H1 (cell line): ENCODE measurements around the gene PCID2.

Source experiments
- CTCF ChIP-seq, 3 experiments: IDR thresholded peaks; 1 replicate in 2 of 3; 2 replicates in 1 of 3; pipeline versions ENCODE4 v1.5.1 to v1.6.1; 2011; ENCODE audit warnings: low read length in 3 of 3, mild to moderate bottlenecking in 3 of 3, inconsistent platforms in 2 of 3, low read depth in 1 of 3, moderate library complexity in 1 of 3; ENCODE audit not compliant: insufficient read depth in 1 of 3; ENCODE audit errors: control extremely low read depth in 1 of 3
- JUND ChIP-seq: IDR thresholded peaks from 2 replicates; pipeline ENCODE4 v1.6.1; 2011; ENCODE audit warnings: mild to moderate bottlenecking, improper control_type of control experiment, low read length
- KDM1A ChIP-seq: fragments of 200-600, 300-600 bp; sonication (generic); IDR thresholded peaks from 2 replicates; pipeline ENCODE4 v1.7.1; 2016; ENCODE audit warnings: mild to moderate bottlenecking, low read length, borderline replicate concordance
- MAFK ChIP-seq: IDR thresholded peaks from 2 replicates; pipeline ENCODE4 v1.6.1; 2012; ENCODE audit warnings: low read depth, mild to moderate bottlenecking, improper control_type of control experiment, low read length
- POLR2A ChIP-seq, 2 experiments: IDR thresholded peaks; 1 replicate in 1 of 2; 2 replicates in 1 of 2; pipeline ENCODE4 v1.6.1; 2011; ENCODE audit warnings: low read depth in 2 of 2, low read length in 2 of 2, mild to moderate bottlenecking in 2 of 2; ENCODE audit errors: control extremely low read depth in 1 of 2
- RAD21 ChIP-seq, 2 experiments: IDR thresholded peaks in 1 of 2; conservative IDR thresholded peaks in 1 of 2; 2 replicates each; pipeline ENCODE4 v1.6.1; 2011; ENCODE audit warnings: low read depth in 2 of 2, low read length in 2 of 2, improper control_type of control experiment in 1 of 2, inconsistent platforms in 1 of 2, mild to moderate bottlenecking in 1 of 2, moderate library complexity in 1 of 2
- RXRA ChIP-seq: IDR thresholded peaks from 2 replicates; pipeline ENCODE4 v1.6.1; 2011; ENCODE audit warnings: low read depth, mild to moderate bottlenecking, low read length, moderate library complexity; ENCODE audit not compliant: insufficient read depth
- SP4 ChIP-seq: IDR thresholded peaks from 2 replicates; pipeline ENCODE4 v1.6.1; 2012; ENCODE audit warnings: low read length, inconsistent platforms
- TAF1 ChIP-seq: IDR thresholded peaks from 2 replicates; pipeline ENCODE4 v1.6.1; 2011; ENCODE audit warnings: mild to moderate bottlenecking, low read depth, low read length
- TCF12 ChIP-seq: IDR thresholded peaks from 2 replicates; pipeline ENCODE4 v1.6.1; 2011; ENCODE audit warnings: low read depth, mild to moderate bottlenecking, low read length

GRCh38 chr13:113167575-113167974 lies 40.9 kb downstream of the PCID2 start:
- TF ChIP-seq SP4 (no peak), CTCF (IDR thresholded peaks at IDR 0.05; ENCODE audit: control extremely low read depth in 1 of 3, insufficient read depth in 1 of 3, low read depth in 1 of 3, low read length in 3 of 3) (no peak), JUND (no peak), RAD21 (IDR thresholded peaks at IDR 0.05 in 1 of 2, conservative IDR thresholded peaks at IDR 0.05 in 1 of 2; ENCODE audit: low read depth in 2 of 2, low read length in 2 of 2) (no peak), KDM1A (no peak), POLR2A (IDR thresholded peaks at IDR 0.05; ENCODE audit: control extremely low read depth in 1 of 2, low read depth in 2 of 2, low read length in 2 of 2) (no peak), RXRA (no peak), TAF1 (no peak), MAFK (no peak), TCF12 (no peak)
